ENCODE data around the gene ANKRD50.

The ANKRD50 gene, protein sequence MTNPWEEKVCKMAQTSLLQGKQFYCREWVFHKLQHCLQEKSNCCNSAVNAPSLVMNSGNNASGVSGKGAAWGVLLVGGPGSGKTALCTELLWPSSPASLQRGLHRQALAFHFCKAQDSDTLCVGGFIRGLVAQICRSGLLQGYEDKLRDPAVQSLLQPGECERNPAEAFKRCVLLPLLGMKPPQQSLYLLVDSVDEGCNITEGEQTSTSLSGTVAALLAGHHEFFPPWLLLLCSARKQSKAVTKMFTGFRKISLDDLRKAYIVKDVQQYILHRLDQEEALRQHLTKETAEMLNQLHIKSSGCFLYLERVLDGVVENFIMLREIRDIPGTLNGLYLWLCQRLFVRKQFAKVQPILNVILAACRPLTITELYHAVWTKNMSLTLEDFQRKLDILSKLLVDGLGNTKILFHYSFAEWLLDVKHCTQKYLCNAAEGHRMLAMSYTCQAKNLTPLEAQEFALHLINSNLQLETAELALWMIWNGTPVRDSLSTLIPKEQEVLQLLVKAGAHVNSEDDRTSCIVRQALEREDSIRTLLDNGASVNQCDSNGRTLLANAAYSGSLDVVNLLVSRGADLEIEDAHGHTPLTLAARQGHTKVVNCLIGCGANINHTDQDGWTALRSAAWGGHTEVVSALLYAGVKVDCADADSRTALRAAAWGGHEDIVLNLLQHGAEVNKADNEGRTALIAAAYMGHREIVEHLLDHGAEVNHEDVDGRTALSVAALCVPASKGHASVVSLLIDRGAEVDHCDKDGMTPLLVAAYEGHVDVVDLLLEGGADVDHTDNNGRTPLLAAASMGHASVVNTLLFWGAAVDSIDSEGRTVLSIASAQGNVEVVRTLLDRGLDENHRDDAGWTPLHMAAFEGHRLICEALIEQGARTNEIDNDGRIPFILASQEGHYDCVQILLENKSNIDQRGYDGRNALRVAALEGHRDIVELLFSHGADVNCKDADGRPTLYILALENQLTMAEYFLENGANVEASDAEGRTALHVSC (N-terminal part only)

GRCh38 chr4:124712372-124713184 lies at the start of gene ANKRD50:
TSS of gene ANKRD50 (minus strand) at chr4:124712732. CDS start at chr4:124710511, 2,221 bp downstream.
- peak; percentile 44 for DNase-seq (ENCODE audit: low read depth, low spot score)
- H3K27ac ChIP-seq, result peak within 1 kb of the TSS; percentile 96

DNA sequence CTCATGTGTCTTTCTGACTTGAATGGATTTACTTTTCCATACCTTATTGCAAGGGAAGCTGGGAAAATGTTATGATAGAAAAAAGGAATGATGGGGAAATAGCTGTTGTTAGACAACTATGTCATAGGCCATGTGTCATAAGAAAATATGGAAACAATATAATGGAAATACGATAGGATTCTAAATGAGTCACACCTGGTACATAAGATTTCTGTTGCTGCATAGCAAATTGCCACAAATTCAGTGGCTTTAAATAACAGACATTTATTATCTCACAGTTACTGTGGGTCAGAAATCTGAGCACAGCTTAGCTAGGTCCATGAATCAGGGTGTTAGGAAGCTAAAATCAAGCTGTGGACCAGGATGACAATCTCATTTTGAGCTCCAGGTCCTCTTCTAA lies 44.6 kb upstream of the ANKRD50 start:
- DNase-seq (ENCODE audit: low read depth, low spot score), result no peak
- H3K27ac ChIP-seq, result no peak overlapping the region

DNA sequence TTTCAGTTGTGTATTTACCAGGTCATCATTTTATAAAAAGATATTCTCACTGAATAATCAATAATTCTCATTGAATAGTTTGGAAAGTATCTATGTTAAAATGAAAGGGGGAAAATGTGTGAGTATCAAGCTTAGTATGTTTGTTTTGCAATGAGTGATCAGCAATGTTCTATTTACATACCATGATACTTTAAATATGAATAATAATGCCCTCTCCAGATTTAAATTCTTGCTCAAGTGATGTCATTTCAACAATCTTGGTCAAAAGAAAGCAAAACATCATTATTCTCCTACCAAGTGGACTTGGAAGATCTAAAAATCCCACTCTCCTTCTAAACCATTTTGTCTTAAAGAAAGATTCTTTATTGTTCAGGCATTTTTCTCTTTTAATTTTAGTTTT lies 42.1 kb upstream of the ANKRD50 start:
- no peak overlapping the region for H3K27ac ChIP-seq
- no peak for DNase-seq (ENCODE audit: low read depth, low spot score)

DNA sequence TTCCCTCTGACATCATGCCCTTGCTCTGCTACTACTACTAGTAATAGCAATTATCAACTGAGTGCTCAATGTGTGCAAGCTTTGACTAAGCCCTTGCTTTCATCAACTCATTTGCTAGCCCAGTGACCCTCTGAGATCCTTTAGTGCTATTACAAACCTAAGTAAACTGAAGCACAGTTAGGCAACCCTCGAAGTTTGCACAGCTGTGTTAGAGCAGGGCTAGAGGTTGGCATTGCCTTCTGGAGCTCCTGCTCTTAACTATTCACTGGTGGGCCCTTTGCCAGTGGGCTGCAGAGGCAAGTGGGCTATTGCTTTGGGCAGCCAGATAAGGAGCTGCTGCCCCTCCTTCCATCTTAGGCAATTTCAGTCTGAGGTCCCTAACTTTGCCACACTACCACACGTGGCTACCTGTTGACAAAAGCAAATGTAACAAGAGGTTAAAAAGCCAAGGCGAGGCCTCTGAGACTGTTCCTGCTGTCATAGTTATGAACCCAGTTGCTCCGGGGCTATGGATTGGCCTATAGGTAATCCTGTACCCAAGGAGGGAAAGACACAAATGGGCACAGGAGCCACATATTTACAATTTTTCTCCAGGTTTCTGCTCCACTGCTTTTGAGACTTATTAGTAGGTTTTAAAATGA lies 41.5 kb upstream of the ANKRD50 start:
- H3K27ac ChIP-seq, result no peak overlapping the region
- no peak for DNase-seq (ENCODE audit: low read depth, low spot score)

- no peak for DNase-seq (ENCODE audit: low read depth, low spot score)
- no peak overlapping the region for H3K27ac ChIP-seq
Observed at GRCh38 chr4:124749421-124749820, 36.9 kb upstream of the ANKRD50 start.

DNA sequence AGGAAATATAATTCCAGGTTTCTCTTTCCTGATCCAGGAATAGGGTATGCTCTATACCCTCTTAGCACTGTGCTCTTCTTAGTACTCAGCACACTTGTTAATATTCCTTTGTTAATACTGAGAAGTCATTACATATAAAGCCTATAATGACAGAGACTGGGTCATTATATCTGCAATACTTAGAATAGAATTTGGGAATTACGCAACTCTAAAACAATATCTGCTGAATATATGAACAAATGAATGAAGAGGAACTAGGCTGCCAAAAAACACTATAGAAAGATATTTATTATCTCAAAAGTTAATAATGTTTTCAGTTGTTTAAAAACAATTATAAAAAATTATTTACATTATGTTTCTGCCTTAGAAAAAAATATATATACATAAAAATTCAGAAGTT lies 36.4 kb upstream of the ANKRD50 start:
- no peak overlapping the region for H3K27ac ChIP-seq
- DNase-seq (ENCODE audit: low read depth, low spot score), result no peak

- no peak for DNase-seq (ENCODE audit: low read depth, low spot score)
- no peak overlapping the region for H3K27ac ChIP-seq
Observed at GRCh38 chr4:124745985-124746801, 33.7 kb upstream of the ANKRD50 start.

GRCh38 chr4:124743711-124744110 lies 31.2 kb upstream of the ANKRD50 start:
- H3K27ac ChIP-seq, result no peak overlapping the region

GRCh38 chr4:124740501-124740900 lies 28.0 kb upstream of the ANKRD50 start:
- no peak overlapping the region for H3K27ac ChIP-seq
- no peak for DNase-seq (ENCODE audit: low read depth, low spot score)

More at GRCh38 chr4:124743711-124744110, 31.2 kb upstream of the ANKRD50 start:
- no peak for DNase-seq (ENCODE audit: low read depth, low spot score)

GRCh38 chr4:124738994-124739393 lies 26.5 kb upstream of the ANKRD50 start:
- no peak overlapping the region for H3K27ac ChIP-seq
- no peak for DNase-seq (ENCODE audit: low read depth, low spot score)

DNA sequence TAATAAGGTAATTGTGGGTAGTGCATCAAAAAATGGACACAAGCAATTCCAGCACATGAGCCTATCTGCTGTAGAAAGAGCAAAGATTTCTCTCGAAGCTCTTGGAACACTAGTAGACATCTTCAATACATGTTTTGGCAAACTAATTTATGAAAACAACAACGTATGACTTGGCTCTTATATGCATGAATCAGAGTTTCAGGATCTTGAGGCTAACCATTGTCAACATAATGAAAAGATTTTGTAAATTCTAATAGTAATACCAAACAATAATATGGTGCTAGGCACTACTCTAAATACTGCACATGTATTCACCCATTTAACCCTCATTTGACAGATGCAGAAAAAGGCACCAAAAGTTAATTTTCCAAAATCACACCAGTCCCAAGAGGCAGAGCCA lies 25.1 kb upstream of the ANKRD50 start:
- H3K27ac ChIP-seq, result no peak overlapping the region
- DNase-seq (ENCODE audit: low read depth, low spot score), result peak; percentile 3

DNA sequence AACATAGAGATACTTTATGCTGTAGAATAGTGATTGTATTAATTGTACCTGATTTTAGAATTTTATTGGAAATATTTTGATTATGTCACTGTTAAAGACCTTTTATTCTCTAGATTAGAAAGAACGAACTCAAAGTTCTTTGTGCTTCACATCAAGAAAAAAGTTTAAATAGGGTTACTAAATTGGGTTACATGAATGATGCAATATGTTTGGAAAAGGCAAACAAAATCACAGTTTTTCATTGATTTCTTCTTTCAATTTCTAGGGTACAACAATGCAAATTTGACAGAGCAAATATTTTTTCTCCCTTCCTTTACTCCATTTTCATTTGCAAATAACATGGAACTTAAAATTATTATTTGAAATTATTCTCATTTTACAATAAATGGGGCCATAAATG lies 24.0 kb upstream of the ANKRD50 start:
- no peak for DNase-seq (ENCODE audit: low read depth, low spot score)
- H3K27ac ChIP-seq, result no peak overlapping the region

DNA sequence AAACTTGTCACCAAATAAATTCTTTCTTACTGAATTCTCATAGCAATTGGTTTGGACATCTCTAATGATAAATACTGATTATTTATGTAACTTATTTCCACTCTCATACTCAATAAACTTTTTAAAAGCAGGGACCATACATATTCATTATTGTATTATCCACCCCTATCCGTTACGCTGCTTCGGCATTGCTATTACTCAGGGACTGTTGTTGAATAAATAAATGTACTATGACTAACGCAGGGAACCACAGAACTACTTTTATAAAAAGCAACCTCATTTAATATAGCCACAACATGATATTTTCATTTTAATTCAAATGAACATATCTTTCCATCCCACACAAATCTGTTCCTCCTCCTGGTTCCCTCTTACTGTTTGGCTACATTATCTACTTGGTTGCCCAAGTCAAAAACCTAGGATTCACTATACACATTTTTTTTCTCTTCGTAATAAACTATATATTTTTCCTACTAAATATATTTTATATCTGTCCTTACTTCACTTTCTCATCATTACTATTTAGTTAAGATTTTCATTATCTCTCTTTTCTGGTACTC lies 14.9 kb upstream of the ANKRD50 start:
- DNase-seq (ENCODE audit: low read depth, low spot score), result no peak
- H3K27ac ChIP-seq, result no peak overlapping the region

- H3K27ac ChIP-seq, result peak overlapping the region; percentile 14
- no peak for DNase-seq (ENCODE audit: low read depth, low spot score)
Observed at GRCh38 chr4:124726269-124726668, 13.7 kb upstream of the ANKRD50 start.

GRCh38 chr4:124722071-124722470 lies 9.5 kb upstream of the ANKRD50 start:
- H3K27ac ChIP-seq, result no peak overlapping the region
- no peak for DNase-seq (ENCODE audit: low read depth, low spot score)

DNA sequence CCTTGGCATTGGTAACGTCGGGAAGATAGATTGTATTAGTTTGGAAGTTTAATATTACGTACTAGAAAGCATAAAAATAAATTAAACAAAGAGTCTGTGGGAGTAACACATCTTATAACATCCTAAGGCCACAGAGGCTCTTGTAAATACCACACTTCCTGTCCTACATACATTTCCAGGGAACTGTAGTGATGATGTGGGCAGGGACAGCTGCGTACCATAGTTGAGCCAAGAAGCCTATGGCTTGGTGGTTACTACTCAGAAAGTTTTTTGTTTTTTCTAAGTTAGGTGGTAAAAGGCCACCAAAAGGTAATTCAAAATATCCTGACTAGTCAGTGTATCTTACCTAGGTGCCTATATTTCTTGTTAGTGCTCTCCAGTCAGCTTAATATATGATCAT lies 4.6 kb upstream of the ANKRD50 start:
- H3K27ac ChIP-seq, result no peak overlapping the region
- no peak for DNase-seq (ENCODE audit: low read depth, low spot score)

DNA sequence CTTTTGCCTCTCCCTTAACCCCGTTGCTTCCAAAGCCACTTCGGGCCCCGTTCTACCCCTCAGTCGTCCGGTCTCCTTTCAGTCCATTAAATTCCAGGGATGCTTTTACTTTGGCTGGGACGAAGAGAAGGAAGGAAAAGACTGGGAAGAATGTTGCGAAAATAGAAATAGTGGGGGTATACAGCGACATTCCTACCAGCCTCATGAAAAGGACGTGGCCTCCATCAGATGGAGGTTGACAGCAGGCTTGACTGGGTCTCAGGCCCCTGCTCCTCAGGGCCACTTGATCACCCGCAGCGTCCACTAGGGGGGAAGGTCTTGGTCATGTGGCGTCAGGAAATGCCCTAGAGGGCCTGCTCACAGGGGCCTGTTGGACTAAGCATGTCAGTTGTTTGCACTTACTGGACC lies 657 bp upstream of the ANKRD50 start:
- DNase-seq (ENCODE audit: low read depth, low spot score), result no peak
- H3K27ac ChIP-seq, result peak overlapping the region; percentile 96

DNA sequence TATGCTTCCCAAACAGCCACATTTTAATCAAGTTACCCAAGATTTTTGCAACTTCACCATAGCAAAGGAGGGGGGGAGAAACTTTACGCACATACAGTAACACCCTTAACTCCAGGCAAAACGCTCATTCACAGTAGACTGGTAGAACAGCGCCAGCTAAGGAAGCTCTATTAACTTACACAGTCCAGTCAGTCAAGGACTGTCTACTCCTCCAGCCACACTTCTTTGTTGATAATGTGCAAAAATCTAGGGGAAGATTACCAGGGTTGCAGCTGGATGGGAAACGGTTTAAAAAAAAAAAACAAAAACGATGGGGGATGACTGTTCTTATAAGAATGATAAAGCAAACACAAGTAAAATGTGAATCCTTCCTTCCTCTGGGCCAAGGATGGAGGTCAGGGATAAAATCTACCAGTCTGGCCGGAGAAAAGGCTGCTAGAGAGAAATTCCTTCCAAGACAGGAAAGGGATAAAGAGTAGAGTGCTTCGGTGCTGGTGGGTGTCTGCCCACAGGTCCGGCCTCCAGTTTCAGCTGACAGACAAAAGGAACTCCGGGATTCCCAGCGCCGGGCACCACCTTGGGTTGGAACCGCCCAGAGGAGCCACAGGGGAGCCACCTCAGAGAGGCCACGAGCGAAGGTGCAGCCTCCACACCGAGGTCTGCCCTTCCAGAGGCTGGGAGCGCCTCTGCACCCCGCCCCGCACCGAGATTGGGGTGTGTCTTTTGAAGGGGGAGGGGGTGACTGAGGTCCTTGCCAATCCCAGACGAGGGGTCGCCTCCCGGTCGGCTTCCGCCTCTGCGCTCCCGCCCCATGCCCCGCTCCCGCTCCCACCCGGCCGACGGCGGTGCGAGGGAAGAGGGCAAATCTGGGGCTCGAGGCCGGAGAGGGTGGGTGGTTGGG lies 811 bp downstream of the ANKRD50 start:
- H3K27ac ChIP-seq, result peak overlapping the region; percentile 96

More for the DNA sequence above, 811 bp downstream of the ANKRD50 start:
- DNase-seq (ENCODE audit: low read depth, low spot score), result no peak
